GM23338 (cell line): ENCODE results near the gene DBH. TPM values are rescaled to one million over a fixed set of nuclear protein-coding genes. Genes with fewer than 3 reads are reported as not detected.

Source experiments
- ATAC-seq: fragments of 200-7000 bp; cut with Tn5 transposase; 3 replicates; pipeline ENCODE4 v1.9.1; 2020
- DNase-seq: peaks from one replicate; pipeline ENCODE4 v3.0.0-alpha.2; 2015; ENCODE audit warnings: low spot score
- H2AFZ ChIP-seq: fragments of 200-600 bp; sonication (generic); 2 replicates; pipeline ENCODE4 v1.8.0; 2016; ENCODE audit warnings: antibody characterized with exemption, mild to moderate bottlenecking, moderate library complexity
- H3F3A ChIP-seq: fragments of 200-600 bp; sonication (generic); replicated peaks from 2 replicates; pipeline ENCODE4 v1.8.0; 2017; ENCODE audit warnings: antibody characterized with exemption, mixed run types, low read depth
- H3K27ac ChIP-seq: fragments of 200-600 bp; sonication (generic); 2 replicates; pipeline ENCODE4 v1.6.1; 2016; ENCODE audit warnings: low read depth
- H3K27me3 ChIP-seq: fragments of 200-600 bp; sonication (generic); 2 replicates; pipeline ENCODE4 v1.8.0; 2016; ENCODE audit warnings: mild to moderate bottlenecking, mixed run types, moderate library complexity; ENCODE audit not compliant: insufficient read depth
- H3K36me3 ChIP-seq: fragments of 200-600 bp; sonication (generic); 2 replicates; pipeline ENCODE4 v1.8.0; 2016; ENCODE audit warnings: mild to moderate bottlenecking; ENCODE audit not compliant: insufficient read depth
- H3K4me1 ChIP-seq: fragments of 200-600 bp; sonication (generic); 2 replicates; pipeline ENCODE4 v1.8.0; 2016; ENCODE audit warnings: mild to moderate bottlenecking, moderate library complexity; ENCODE audit not compliant: insufficient read depth
- H3K4me2 ChIP-seq: fragments of 200-600 bp; sonication (generic); 2 replicates; pipeline ENCODE4 v1.7.1; 2017; ENCODE audit warnings: mixed run types
- H3K4me3 ChIP-seq: fragments of 200-600 bp; sonication (generic); 2 replicates; pipeline ENCODE4 v1.6.1; 2016; ENCODE audit warnings: mixed run types
- H3K79me2 ChIP-seq: fragments of 200-600 bp; sonication (generic); replicated peaks from 2 replicates; pipeline ENCODE4 v1.8.0; 2017; ENCODE audit warnings: mild to moderate bottlenecking; ENCODE audit not compliant: insufficient read depth
- H3K9me2 ChIP-seq: fragments of 200-600 bp; sonication (generic); 2 replicates; pipeline ENCODE4 v1.8.0; 2017; ENCODE audit not compliant: insufficient read depth
- H4K20me1 ChIP-seq: fragments of 200-600 bp; sonication (generic); replicated peaks from 2 replicates; pipeline ENCODE4 v1.8.0; 2017; ENCODE audit warnings: mild to moderate bottlenecking; ENCODE audit not compliant: insufficient read depth
- H3K27ac Mint-ChIP-seq: 2 replicates; pipeline ENCODE4 v1.8.0; 2020; ENCODE audit warnings: inconsistent platforms, mild to moderate bottlenecking, moderate library complexity, mixed read lengths
- H3K27me3 Mint-ChIP-seq: 3 replicates; pipeline ENCODE4 v1.8.0; 2022; ENCODE audit warnings: low read depth, mild to moderate bottlenecking, moderate library complexity, mixed read lengths, inconsistent platforms; ENCODE audit not compliant: insufficient read depth, poor library complexity
- H3K36me3 Mint-ChIP-seq: 3 replicates; pipeline ENCODE4 v1.8.0; 2021; ENCODE audit warnings: low read depth, mild to moderate bottlenecking, inconsistent platforms, moderate library complexity, mixed read lengths
- H3K4me1 Mint-ChIP-seq: 3 replicates; pipeline ENCODE4 v1.8.0; 2020; ENCODE audit warnings: mild to moderate bottlenecking, inconsistent platforms, mixed read lengths
- H3K4me3 Mint-ChIP-seq: 3 replicates; pipeline ENCODE4 v1.8.0; 2021; ENCODE audit warnings: moderate library complexity, mild to moderate bottlenecking, inconsistent platforms, mixed read lengths
- H3K9me3 Mint-ChIP-seq: 3 replicates; pipeline ENCODE4 v1.8.0; 2020; ENCODE audit warnings: moderate library complexity, mild to moderate bottlenecking, inconsistent platforms, mixed read lengths
- CREB1 ChIP-seq: fragments of 250-450 bp; sonication (Bioruptor Pico); IDR thresholded peaks from 2 replicates; pipeline ENCODE4 v1.5.0; 2020; ENCODE audit warnings: low read depth, mild to moderate bottlenecking, moderate library complexity
- CTCF ChIP-seq, 2 experiments: fragments of 200-600 bp in 1 of 2; sonication (generic) in 1 of 2; conservative IDR thresholded peaks; 2 replicates each; pipeline versions ENCODE4 v1.5.1 to v1.6.1; 2016 to 2017; ENCODE audit warnings: antibody characterized with exemption in 2 of 2, low read depth in 2 of 2, mild to moderate bottlenecking in 2 of 2, moderate library complexity in 1 of 2
- ETS1 ChIP-seq: IDR thresholded peaks from 2 replicates; pipeline ENCODE4 v1.6.1; 2016; ENCODE audit warnings: antibody characterized with exemption
- EZH2 ChIP-seq: fragments of 200-600 bp; sonication (generic); IDR thresholded peaks from one replicate; pipeline ENCODE4 v1.8.0; 2017; ENCODE audit warnings: antibody characterized with exemption, mild to moderate bottlenecking, low read depth; ENCODE audit not compliant: unreplicated experiment
- EZH2phosphoT487 ChIP-seq: fragments of 200-600 bp; sonication (generic); IDR thresholded peaks from one replicate; pipeline ENCODE4 v1.8.1; 2018; ENCODE audit warnings: antibody characterized with exemption; ENCODE audit not compliant: unreplicated experiment
- JUNB ChIP-seq: IDR thresholded peaks from one replicate; pipeline ENCODE4 v1.6.1; 2016; ENCODE audit warnings: antibody characterized with exemption; ENCODE audit not compliant: unreplicated experiment
- NANOG ChIP-seq: IDR thresholded peaks from 2 replicates; pipeline ENCODE4 v1.6.1; 2016; ENCODE audit warnings: antibody characterized with exemption, borderline replicate concordance
- POLR2AphosphoS5 ChIP-seq: IDR thresholded peaks from 2 replicates; pipeline ENCODE4 v1.6.1; 2016; ENCODE audit warnings: antibody characterized with exemption, low read depth
- STAT1 ChIP-seq: IDR thresholded peaks from one replicate; pipeline ENCODE4 v1.6.1; 2016; ENCODE audit warnings: antibody characterized with exemption; ENCODE audit not compliant: unreplicated experiment
- ZNF114 ChIP-seq: fragments of 250-450 bp; sonication (Bioruptor Pico); IDR thresholded peaks from 2 replicates; pipeline ENCODE4 v1.5.0; 2020; ENCODE audit warnings: mild to moderate bottlenecking, moderate library complexity
- ZNF331 ChIP-seq: fragments of 250-450 bp; sonication (Bioruptor Pico); IDR thresholded peaks from 2 replicates; pipeline ENCODE4 v1.5.0; 2020; ENCODE audit warnings: low read depth, mild to moderate bottlenecking, moderate library complexity
- ZNF462 ChIP-seq: fragments of 250-450 bp; sonication (Bioruptor Pico); IDR thresholded peaks from 2 replicates; pipeline ENCODE4 v1.5.0; 2020; ENCODE audit warnings: mild to moderate bottlenecking, moderate library complexity
- polyA plus RNA-seq: library from polyadenylated mRNA; unstranded; fragments of >200 nt; fragmentation: Nextera tagmentation; extraction: Ambion mirVana; gene quantifications from 2 replicates; pipeline ENCODE4 v1.2.1, GENCODE V29; 2016
- total RNA-seq: library from RNA; depleted of rRNA; stranded (reverse); fragments of >200 nt; shearing (Covaris generic); gene quantifications from 2 replicates; pipeline ENCODE4 v1.2.3, GENCODE V29; 2014

DBH gene
- total and polyA plus RNA-seq, 2 experiments from 2014 or later, result 0.08 to 0.24 TPM

GRCh38 chr9:133700819-133701320 is 64.7 kb downstream of the DBH start (continued):
- TF ChIP-seq ETS1, result no peak
- TF ChIP-seq EZH2, result no peak
- TF ChIP-seq NANOG, result no peak
- TF ChIP-seq POLR2AphosphoS5, result no peak

GRCh38 chr9:133701321-133701980 is 65.3 kb downstream of the DBH start:
- H3K4me1 Mint-ChIP-seq, result peaks cover 6% of the 10 kb centered on the region; the same call in 2 of the 3 replicates
- H3K4me3 Mint-ChIP-seq, result no peak overlapping the region
- DNase-seq (no peak), ATAC-seq (no peak)
- no peaks in the 10 kb centered on the region for H3K4me1 ChIP-seq
- no peaks in the 10 kb centered on the region for H3K27me3 ChIP-seq
- H3K27ac Mint-ChIP-seq, result no peak overlapping the region
- no peak overlapping the region for H3K4me2 ChIP-seq
- H3K36me3 ChIP-seq, result no peaks in the 10 kb centered on the region
- peaks cover 8% of the 10 kb centered on the region for H3K27me3 Mint-ChIP-seq
- H2AFZ ChIP-seq, result no peak overlapping the region
- H3K4me3 ChIP-seq, result no peak overlapping the region
- H3K27ac ChIP-seq, result no peak overlapping the region
- H3K79me2 ChIP-seq, result no peaks in the 10 kb centered on the region
- no peaks in the 10 kb centered on the region for H3K9me2 ChIP-seq
- H3K9me3 Mint-ChIP-seq, result no peaks in the 10 kb centered on the region; the same call in 2 of the 3 replicates
- H3K36me3 Mint-ChIP-seq, result no peaks in the 10 kb centered on the region
- H4K20me1 ChIP-seq, result no peaks in the 10 kb centered on the region
- no peaks in the 10 kb centered on the region for H3F3A ChIP-seq
- no peak for TF ChIP-seq STAT1
- no peak for TF ChIP-seq ZNF114 (CRISPR knock-in tag)
- no peak for TF ChIP-seq POLR2AphosphoS5
- no peak for TF ChIP-seq CTCF (conservative IDR thresholded peaks at IDR 0.05; ENCODE audit: low read depth in 2 of 2)
- TF ChIP-seq CREB1 (CRISPR knock-in tag), result no peak
- TF ChIP-seq JUNB, result no peak
- no peak for TF ChIP-seq EZH2phosphoT487
- TF ChIP-seq ZNF331 (CRISPR knock-in tag), result no peak
- no peak for TF ChIP-seq NANOG
- no peak for TF ChIP-seq ZNF462
- no peak for TF ChIP-seq EZH2
- TF ChIP-seq ETS1, result no peak
